MM.1S (cell line): Measurements from ENCODE around the gene RFC5.
"Not testable (repeated sequence)": the region's sequence is repeated elsewhere in the genome, so short reads cannot be mapped to it uniquely, and the experiment has no call there.

Experiments
- DNase-seq: peaks from one replicate; pipeline ENCODE4 v3.0.0-alpha.2; 2015
- H2AFZ ChIP-seq: fragments of 300-600 bp; sonication (generic); 2 replicates; pipeline ENCODE4 v1.6.0; 2016; ENCODE audit warnings: antibody characterized with exemption, low read length
- H3F3A ChIP-seq: fragments of 300-600 bp; sonication (generic); 2 replicates; pipeline ENCODE4 v1.6.1; 2016; ENCODE audit warnings: mild to moderate bottlenecking, antibody characterized with exemption, low read length, moderate library complexity, mixed read lengths; ENCODE audit not compliant: insufficient read depth
- H3K27ac ChIP-seq: fragments of 300-600 bp; sonication (generic); 2 replicates; pipeline ENCODE4 v1.5.1; 2016; ENCODE audit warnings: mild to moderate bottlenecking, low read length
- H3K27me3 ChIP-seq: fragments of 300-600 bp; sonication (generic); replicated peaks from 2 replicates; pipeline ENCODE4 v1.6.0; 2016; ENCODE audit warnings: low read length; ENCODE audit not compliant: insufficient read depth
- H3K36me3 ChIP-seq: fragments of 300-600 bp; sonication (generic); replicated peaks from 2 replicates; pipeline ENCODE4 v1.6.1; 2016; ENCODE audit warnings: mild to moderate bottlenecking, low read length, mixed read lengths; ENCODE audit not compliant: insufficient read depth
- H3K4me1 ChIP-seq: fragments of 300-600 bp; sonication (generic); 2 replicates; pipeline ENCODE4 v1.6.1; 2016; ENCODE audit warnings: low read length, mixed read lengths
- H3K4me2 ChIP-seq: fragments of 300-600 bp; sonication (generic); 2 replicates; pipeline ENCODE4 v1.6.0; 2016; ENCODE audit warnings: low read depth, low read length
- H3K4me3 ChIP-seq: fragments of 300-600 bp; sonication (generic); 2 replicates; pipeline ENCODE4 v1.5.1; 2016; ENCODE audit warnings: low read length, mixed read lengths
- H3K79me2 ChIP-seq: fragments of 300-600 bp; sonication (generic); 2 replicates; pipeline ENCODE4 v1.6.1; 2016; ENCODE audit warnings: mixed run types, low read length, mixed read lengths
- H3K9ac ChIP-seq: fragments of 300-600 bp; sonication (generic); 2 replicates; pipeline ENCODE4 v1.6.1; 2016; ENCODE audit warnings: low read length, mixed read lengths
- H3K9me2 ChIP-seq: fragments of 300-600 bp; sonication (generic); replicated peaks from 2 replicates; pipeline ENCODE4 v1.6.1; 2016; ENCODE audit warnings: mild to moderate bottlenecking, low read length, mixed read lengths; ENCODE audit not compliant: insufficient read depth
- H3K9me3 ChIP-seq: fragments of 300-600 bp; sonication (generic); replicated peaks from 2 replicates; pipeline ENCODE4 v1.6.1; 2016; ENCODE audit warnings: mild to moderate bottlenecking, low read length, mixed read lengths; ENCODE audit not compliant: insufficient read depth
- H4K20me1 ChIP-seq: fragments of 300-600 bp; sonication (generic); 2 replicates; pipeline ENCODE4 v1.6.1; 2016; ENCODE audit warnings: mild to moderate bottlenecking, low read length, moderate library complexity, mixed read lengths; ENCODE audit not compliant: insufficient read depth
- EZH2 ChIP-seq: fragments of 300-600 bp; sonication (generic); optimal IDR thresholded peaks from 2 replicates; pipeline ENCODE3; 2017; ENCODE audit warnings: low read depth, mild to moderate bottlenecking, antibody characterized with exemption, low read length, mixed read lengths
- EZH2phosphoT487 ChIP-seq: fragments of 300-600 bp; sonication (generic); IDR thresholded peaks from 2 replicates; pipeline ENCODE4 v1.6.1; 2018; ENCODE audit warnings: antibody characterized with exemption, low read length
- TF ChIP-seq, protein P1 (sequence below): fragments of 300-600 bp; sonication (generic); IDR thresholded peaks from 2 replicates; pipeline ENCODE4 v1.5.1; 2016; ENCODE audit warnings: antibody characterized with exemption, low read length, mixed read lengths

RFC5 gene

DNA sequence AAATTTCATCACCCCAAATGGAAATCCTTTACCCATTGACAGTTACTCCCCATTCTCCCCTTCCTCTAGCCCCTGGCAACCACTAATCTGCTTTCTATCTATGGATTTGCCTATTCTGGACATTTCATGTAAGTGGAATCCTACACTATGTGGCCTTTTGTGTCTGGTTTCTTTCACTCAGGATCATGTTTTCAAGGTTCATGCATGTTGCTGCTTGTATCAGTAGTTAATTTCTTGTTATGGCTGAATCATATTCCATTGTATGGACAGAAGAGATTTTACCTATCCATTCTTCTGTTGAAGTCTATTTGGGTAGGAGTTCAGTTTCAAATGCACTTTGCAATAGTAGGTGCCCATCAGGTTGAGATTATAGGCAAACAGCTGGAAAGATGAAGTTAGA, 1.4 kb downstream of the RFC5 start:
- Histone ChIP-seq H3K9ac (no peak overlapping the region), H4K20me1 (no peaks in the 10 kb centered on the region), H3K27ac (no peak overlapping the region), H3K9me2 (no peaks in the 10 kb centered on the region), H3K4me3 (no peak overlapping the region), H3K4me1 (no peaks in the 10 kb centered on the region), H3K79me2 (peaks cover 18% of the 10 kb centered on the region), H3K4me2 (peak overlapping the region; percentile 69; the same call in 1 of the 2 replicates), H3K36me3 (no peaks in the 10 kb centered on the region), H2AFZ (no peak overlapping the region), H3K27me3 (no peaks in the 10 kb centered on the region), H3K9me3 (no peaks in the 10 kb centered on the region), H3F3A (no peaks in the 10 kb centered on the region)
- TF ChIP-seq, protein P1, sequence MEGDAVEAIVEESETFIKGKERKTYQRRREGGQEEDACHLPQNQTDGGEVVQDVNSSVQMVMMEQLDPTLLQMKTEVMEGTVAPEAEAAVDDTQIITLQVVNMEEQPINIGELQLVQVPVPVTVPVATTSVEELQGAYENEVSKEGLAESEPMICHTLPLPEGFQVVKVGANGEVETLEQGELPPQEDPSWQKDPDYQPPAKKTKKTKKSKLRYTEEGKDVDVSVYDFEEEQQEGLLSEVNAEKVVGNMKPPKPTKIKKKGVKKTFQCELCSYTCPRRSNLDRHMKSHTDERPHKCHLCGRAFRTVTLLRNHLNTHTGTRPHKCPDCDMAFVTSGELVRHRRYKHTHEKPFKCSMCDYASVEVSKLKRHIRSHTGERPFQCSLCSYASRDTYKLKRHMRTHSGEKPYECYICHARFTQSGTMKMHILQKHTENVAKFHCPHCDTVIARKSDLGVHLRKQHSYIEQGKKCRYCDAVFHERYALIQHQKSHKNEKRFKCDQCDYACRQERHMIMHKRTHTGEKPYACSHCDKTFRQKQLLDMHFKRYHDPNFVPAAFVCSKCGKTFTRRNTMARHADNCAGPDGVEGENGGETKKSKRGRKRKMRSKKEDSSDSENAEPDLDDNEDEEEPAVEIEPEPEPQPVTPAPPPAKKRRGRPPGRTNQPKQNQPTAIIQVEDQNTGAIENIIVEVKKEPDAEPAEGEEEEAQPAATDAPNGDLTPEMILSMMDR = no peak
- no peak for TF ChIP-seq EZH2
- TF ChIP-seq EZH2phosphoT487 = no peak
- DNase-seq = no peak

DNA sequence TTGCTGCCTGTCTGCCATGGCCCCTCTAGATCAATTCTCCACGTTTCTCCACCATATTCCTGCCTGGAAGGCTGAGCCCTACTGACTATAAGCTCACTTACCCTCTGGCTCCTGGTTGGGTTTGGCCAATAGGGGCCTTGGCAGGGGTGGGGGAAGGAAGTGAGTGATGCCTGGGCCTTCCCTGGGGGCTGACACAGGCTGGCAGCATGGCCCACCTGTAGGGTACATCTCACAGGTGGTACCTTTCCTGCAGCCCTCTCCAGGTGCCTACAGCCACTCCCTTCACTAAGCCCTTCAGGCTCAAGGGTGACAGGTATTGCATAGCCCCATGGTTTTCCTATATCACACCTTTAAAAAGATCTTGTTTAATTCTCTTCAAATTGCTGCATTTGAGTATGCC, 3.5 kb downstream of the RFC5 start:
- H3K36me3 ChIP-seq = no peaks in the 10 kb centered on the region
- H3K4me2 ChIP-seq = no peak overlapping the region
- no peaks in the 10 kb centered on the region for H3K27me3 ChIP-seq
- no peaks in the 10 kb centered on the region for H3K9me2 ChIP-seq
- TF ChIP-seq, protein P1 = no peak
- TF ChIP-seq EZH2phosphoT487 = no peak
- TF ChIP-seq EZH2 = no peak
- no peak overlapping the region for H2AFZ ChIP-seq
- H3K9me3 ChIP-seq = no peaks in the 10 kb centered on the region
- no peaks in the 10 kb centered on the region for H3F3A ChIP-seq
- no peak overlapping the region for H3K27ac ChIP-seq
- DNase-seq = no peak
- H3K9ac ChIP-seq = no peak overlapping the region
- H3K79me2 ChIP-seq = peaks cover 18% of the 10 kb centered on the region
- no peaks in the 10 kb centered on the region for H3K4me1 ChIP-seq
- no peaks in the 10 kb centered on the region for H4K20me1 ChIP-seq
- H3K4me3 ChIP-seq = no peak overlapping the region

DNA sequence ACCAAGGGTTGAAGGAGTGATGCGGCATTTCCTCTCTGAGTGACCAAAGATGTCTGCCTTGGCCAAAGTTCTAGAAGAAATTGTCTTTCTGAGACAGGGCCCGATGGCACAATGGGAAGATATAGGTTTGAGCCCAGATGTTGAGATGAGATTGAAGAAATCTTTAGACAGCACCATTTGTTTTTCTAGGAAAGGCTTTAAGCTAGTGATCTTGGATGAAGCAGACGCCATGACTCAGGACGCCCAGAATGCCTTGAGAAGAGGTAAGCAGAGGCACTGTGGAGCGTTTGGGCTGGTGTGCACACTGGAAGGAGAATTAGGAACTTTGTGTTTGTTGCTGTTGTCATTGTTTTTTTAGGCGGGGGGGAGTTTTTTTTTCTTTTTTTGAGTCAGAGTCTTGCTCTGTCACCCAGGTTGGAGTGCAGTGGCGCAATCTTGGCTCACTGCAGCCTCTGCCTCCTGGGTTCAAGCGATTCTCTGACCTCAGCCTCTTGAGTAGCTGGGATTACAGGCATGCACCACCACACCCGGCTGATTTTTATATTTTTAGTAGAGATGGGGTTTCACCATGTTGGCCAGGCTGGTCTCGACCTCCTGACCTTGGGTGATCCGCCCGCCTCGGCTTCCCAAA, 5.7 kb downstream of the RFC5 start:
- H3K4me3 ChIP-seq, H3K27ac ChIP-seq, H3K36me3 ChIP-seq, H3K9me2 ChIP-seq, H2AFZ ChIP-seq, H3K4me1 ChIP-seq, H3K27me3 ChIP-seq, H3K4me2 ChIP-seq, H3F3A ChIP-seq, H4K20me1 ChIP-seq, H3K9ac ChIP-seq, DNase-seq, H3K9me3 ChIP-seq: not testable (repeated sequence)
- H3K79me2 ChIP-seq = peaks cover 12% of the 10 kb centered on the region

DNA sequence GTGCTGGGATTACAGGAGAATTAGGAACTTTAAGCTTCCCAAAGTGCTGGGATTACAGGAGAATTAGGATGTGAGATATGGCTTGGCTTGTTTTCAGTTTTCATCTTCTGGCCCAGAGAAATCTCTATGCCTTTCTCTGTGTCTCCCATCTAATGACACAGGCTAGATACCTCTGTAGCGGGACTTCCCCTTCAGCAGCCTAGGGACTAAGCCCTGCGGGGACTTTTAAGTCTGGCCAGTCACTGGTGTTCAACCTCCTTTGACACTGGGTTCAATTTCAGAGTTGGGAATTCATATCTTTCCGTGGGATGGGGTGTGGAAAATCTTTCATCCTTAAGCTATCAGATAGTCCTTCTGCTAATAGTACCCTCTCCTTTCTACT, 6.2 kb downstream of the RFC5 start:
- no peaks in the 10 kb centered on the region for H3K36me3 ChIP-seq
- TF ChIP-seq, protein P1 = no peak
- TF ChIP-seq EZH2 (no peak), EZH2phosphoT487 (no peak)

More for the DNA sequence above, 6.2 kb downstream of the RFC5 start:
- H3K4me3 ChIP-seq = no peak overlapping the region
- no peaks in the 10 kb centered on the region for H3F3A ChIP-seq
- no peak overlapping the region for H3K27ac ChIP-seq
- DNase-seq = no peak
- no peaks in the 10 kb centered on the region for H3K4me1 ChIP-seq
- H3K9me2 ChIP-seq = no peaks in the 10 kb centered on the region
- H3K9ac ChIP-seq = no peak overlapping the region
- H3K4me2 ChIP-seq = no peak overlapping the region
- no peak overlapping the region for H2AFZ ChIP-seq
- no peaks in the 10 kb centered on the region for H3K9me3 ChIP-seq
- no peaks in the 10 kb centered on the region for H3K27me3 ChIP-seq
- H3K79me2 ChIP-seq = peaks cover 7% of the 10 kb centered on the region
- no peaks in the 10 kb centered on the region for H4K20me1 ChIP-seq
